ENCODE results near the gene MAPK4. TPM values are rescaled to one million over a fixed set of nuclear protein-coding genes. Genes with fewer than 3 reads are reported as not detected.

The MAPK4 gene
- total and polyA plus RNA-seq, 2 donors from 2014 or later, result 9.0 to 9.2 TPM

DNA sequence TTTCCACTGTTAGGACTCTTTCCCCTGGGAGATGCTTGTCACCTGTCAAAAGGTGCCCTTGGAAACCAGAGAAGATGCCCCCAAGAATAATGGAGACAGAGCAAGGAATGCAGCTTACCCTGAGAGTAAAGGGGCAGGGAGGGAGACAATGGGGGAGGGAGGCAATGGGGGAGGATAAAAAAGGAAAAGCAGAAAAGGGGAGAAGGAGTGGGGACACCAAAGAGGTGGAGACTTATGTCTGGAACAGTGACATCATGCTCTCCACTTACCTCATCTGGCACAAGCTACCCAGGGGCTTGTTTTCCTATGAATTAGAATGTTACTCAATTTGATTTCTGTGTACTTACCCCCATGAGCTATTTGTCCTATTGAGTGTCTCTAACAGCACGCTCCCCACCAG lies 192.1 kb downstream of the MAPK4 start:
- no peaks in the 10 kb centered on the region for H3K36me3 ChIP-seq (ENCODE audit: control insufficient read depth in 2 of 3, insufficient read depth in 3 of 3, low read length in 3 of 3)
- TF ChIP-seq CTCF (IDR thresholded peaks at IDR 0.05; ENCODE audit: borderline replicate concordance, extremely low read depth, insufficient read depth), result no peak
- intact Hi-C loops (cut with DNase I), result no loop called here
- H3K4me1 ChIP-seq (ENCODE audit: control insufficient read depth in 2 of 3, insufficient read depth in 2 of 3, low read depth in 1 of 3, low read length in 3 of 3), result peaks cover 0 to 3% (median 0%) of the 10 kb centered on the region in 3 donors
- H3K27ac ChIP-seq (ENCODE audit: low read depth in 2 of 2, low read length in 2 of 2), result no peak overlapping the region
- H3K9ac ChIP-seq (ENCODE audit: low read length in 3 of 3), result no peak overlapping the region
- DNase-seq (no peak), FAIRE-seq (no peak)
- H3K27me3 ChIP-seq (ENCODE audit: control insufficient read depth, insufficient read depth, low read length), result no peaks in the 10 kb centered on the region
- H3K4me3 ChIP-seq (ENCODE audit: low read length in 3 of 3), result no peak overlapping the region
- no peaks in the 10 kb centered on the region for H3K9me3 ChIP-seq (ENCODE audit: control insufficient read depth in 2 of 3, insufficient read depth in 1 of 3, low read length in 3 of 3)

DNA sequence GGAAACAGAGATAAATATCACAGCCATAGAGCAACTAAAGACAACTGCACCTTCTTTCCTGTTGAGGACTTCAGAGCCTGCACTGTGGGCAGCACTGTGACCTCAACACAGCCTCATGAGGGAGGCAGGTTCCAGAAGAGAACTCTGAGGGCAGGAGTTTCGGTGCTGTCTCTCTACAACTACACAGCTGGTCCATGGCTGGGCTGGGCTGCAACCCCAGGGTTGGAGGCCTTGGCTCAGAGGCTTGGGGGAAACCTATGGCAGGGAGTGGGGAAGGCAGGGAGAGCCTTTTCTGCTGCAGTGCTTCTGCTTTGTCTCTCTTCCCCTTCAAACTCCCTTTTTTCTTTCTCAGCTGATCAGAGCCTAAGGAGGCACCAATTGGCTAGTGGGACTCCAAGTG lies 193.4 kb downstream of the MAPK4 start:
- FAIRE-seq (no peak), DNase-seq (no peak)
- Histone ChIP-seq H3K27ac (ENCODE audit: low read depth in 2 of 2, low read length in 2 of 2) (no peak overlapping the region), H3K36me3 (ENCODE audit: control insufficient read depth in 2 of 3, insufficient read depth in 3 of 3, low read length in 3 of 3) (no peaks in the 10 kb centered on the region), H3K27me3 (ENCODE audit: control insufficient read depth, insufficient read depth, low read length) (no peaks in the 10 kb centered on the region), H3K4me3 (ENCODE audit: low read length in 3 of 3) (no peak overlapping the region), H3K9me3 (ENCODE audit: control insufficient read depth in 2 of 3, insufficient read depth in 1 of 3, low read length in 3 of 3) (no peaks in the 10 kb centered on the region), H3K9ac (ENCODE audit: low read length in 3 of 3) (no peak overlapping the region), H3K4me1 (ENCODE audit: control insufficient read depth in 2 of 3, insufficient read depth in 2 of 3, low read depth in 1 of 3, low read length in 3 of 3) (peaks cover 0 to 3% (median 0%) of the 10 kb centered on the region in 3 donors)
- no peak for TF ChIP-seq CTCF (IDR thresholded peaks at IDR 0.05; ENCODE audit: borderline replicate concordance, extremely low read depth, insufficient read depth)
- intact Hi-C loops (cut with DNase I), result no loop called here

GRCh38 chr18:50754297-50754696 lies 194.4 kb downstream of the MAPK4 start:
- H3K27ac ChIP-seq (ENCODE audit: low read depth in 2 of 2, low read length in 2 of 2), result no peak overlapping the region
- H3K9ac ChIP-seq (ENCODE audit: low read length in 3 of 3), result no peak overlapping the region
- no peaks in the 10 kb centered on the region for H3K36me3 ChIP-seq (ENCODE audit: control insufficient read depth in 2 of 3, insufficient read depth in 3 of 3, low read length in 3 of 3)
- no peaks in the 10 kb centered on the region for H3K9me3 ChIP-seq (ENCODE audit: control insufficient read depth in 2 of 3, insufficient read depth in 1 of 3, low read length in 3 of 3)
- FAIRE-seq (no peak), DNase-seq (no peak)
- no peaks in the 10 kb centered on the region for H3K27me3 ChIP-seq (ENCODE audit: control insufficient read depth, insufficient read depth, low read length)
- H3K4me3 ChIP-seq (ENCODE audit: low read length in 3 of 3), result no peak overlapping the region
- no peak for TF ChIP-seq CTCF (IDR thresholded peaks at IDR 0.05; ENCODE audit: borderline replicate concordance, extremely low read depth, insufficient read depth)
- intact Hi-C loops (cut with DNase I), result no loop called here
- no peaks in the 10 kb centered on the region for H3K4me1 ChIP-seq (ENCODE audit: control insufficient read depth in 2 of 3, insufficient read depth in 2 of 3, low read depth in 1 of 3, low read length in 3 of 3)

DNA sequence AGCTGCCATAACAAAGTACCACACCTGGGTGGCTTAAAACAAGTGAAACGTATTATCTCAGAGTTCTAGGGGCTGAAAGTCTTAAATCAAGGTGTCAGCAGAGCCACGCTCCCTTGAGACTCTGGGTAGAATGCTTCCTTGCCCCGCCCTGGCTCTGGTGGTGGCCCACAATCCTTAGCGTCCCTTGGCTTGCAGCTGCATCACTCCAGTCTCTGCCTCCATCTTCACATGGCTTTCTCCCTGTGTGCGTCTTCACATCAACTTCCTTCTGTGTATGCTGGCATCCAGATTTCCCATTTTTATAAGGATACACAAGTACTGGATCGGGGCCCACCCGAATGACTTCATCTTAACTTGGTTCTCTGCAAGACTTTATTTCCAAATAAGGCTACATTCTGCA lies 197.5 kb downstream of the MAPK4 start:
- Histone ChIP-seq H3K9ac (ENCODE audit: low read length in 3 of 3) (no peak overlapping the region), H3K4me3 (ENCODE audit: low read length in 3 of 3) (no peak overlapping the region), H3K9me3 (ENCODE audit: control insufficient read depth in 2 of 3, insufficient read depth in 1 of 3, low read length in 3 of 3) (no peaks in the 10 kb centered on the region), H3K36me3 (ENCODE audit: control insufficient read depth in 2 of 3, insufficient read depth in 3 of 3, low read length in 3 of 3) (no peaks in the 10 kb centered on the region), H3K27ac (ENCODE audit: low read depth in 2 of 2, low read length in 2 of 2) (no peak overlapping the region), H3K27me3 (ENCODE audit: control insufficient read depth, insufficient read depth, low read length) (no peaks in the 10 kb centered on the region), H3K4me1 (ENCODE audit: control insufficient read depth in 2 of 3, insufficient read depth in 2 of 3, low read depth in 1 of 3, low read length in 3 of 3) (no peaks in the 10 kb centered on the region)
- no peak for TF ChIP-seq CTCF (IDR thresholded peaks at IDR 0.05; ENCODE audit: borderline replicate concordance, extremely low read depth, insufficient read depth)
- no peak for FAIRE-seq
- DNase-seq, result no peak
- intact Hi-C loops (cut with DNase I), result no loop called here
